GM20431 (cell line): ENCODE measurements around the gene KRTAP10-2.

Experiments
- in situ Hi-C: fragments of 300-500 bp; cut with MseI, MboI; formaldehyde crosslinking; loops from one replicate; pipeline ENCODE4 v1.15.0; 2020; ENCODE audit warnings: low sequenced_read_pairs; ENCODE audit not compliant: unreplicated experiment

Gene KRTAP10-2

DNA sequence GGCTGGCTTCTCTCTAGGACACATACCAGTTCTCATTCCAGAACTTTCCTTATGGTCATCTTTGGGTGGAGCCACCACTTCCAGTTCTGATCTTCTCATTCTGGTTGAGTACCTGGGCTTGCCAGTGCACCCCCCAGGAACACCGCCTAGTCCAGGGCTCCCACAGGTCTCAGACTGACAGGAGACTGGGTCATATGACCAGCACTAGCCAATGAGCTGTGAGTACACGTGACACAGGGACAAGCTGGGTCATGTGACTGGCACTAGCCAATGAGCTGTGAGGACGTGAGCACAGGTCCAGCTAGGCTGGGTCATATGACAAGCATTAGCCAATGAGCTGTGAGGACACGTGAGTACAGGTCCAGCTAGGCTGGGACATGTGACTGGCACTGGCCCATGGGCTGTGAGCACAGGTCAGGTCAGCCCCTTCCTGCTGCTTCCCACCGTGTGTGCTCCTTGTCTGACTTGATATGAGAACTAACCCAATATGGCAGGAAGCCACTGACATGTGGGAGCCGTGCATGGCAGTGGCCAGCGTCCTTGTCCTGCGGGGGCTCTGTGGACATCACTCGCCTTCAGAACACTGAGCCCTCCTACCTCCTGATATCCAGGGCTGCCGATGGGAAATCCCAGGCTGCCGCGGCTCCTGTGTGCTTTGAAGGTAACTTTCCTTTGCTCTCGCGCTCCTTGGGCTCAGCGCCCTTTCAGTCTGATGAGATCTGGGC, 34.0 kb downstream of the KRTAP10-2 start:
- in situ Hi-C loops, result loop anchor here (10.0 kb wide), 1 partner anchor 277 kb away; no protein-coding TSS in a partner anchor

DNA sequence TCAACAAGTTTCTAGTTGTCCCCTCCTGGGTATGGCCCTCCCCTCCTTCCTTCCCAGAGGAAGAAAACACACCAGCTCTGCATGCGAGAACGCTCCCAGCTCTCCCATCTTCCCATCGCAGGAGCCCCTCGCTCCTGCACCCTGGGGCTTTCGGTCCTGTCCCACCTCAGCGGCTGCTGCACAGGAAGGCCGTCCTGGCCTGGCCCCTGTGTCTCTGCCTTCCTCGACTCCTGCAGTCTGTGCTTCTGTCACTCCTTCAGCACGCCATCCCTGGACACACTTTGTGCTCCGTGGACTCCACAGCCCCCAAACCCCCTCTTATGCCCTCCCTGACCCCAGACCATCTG, 34.5 kb downstream of the KRTAP10-2 start:
- in situ Hi-C loops, result loop anchor here (10.0 kb wide), 1 partner anchor 278 kb away; no protein-coding TSS in a partner anchor

DNA sequence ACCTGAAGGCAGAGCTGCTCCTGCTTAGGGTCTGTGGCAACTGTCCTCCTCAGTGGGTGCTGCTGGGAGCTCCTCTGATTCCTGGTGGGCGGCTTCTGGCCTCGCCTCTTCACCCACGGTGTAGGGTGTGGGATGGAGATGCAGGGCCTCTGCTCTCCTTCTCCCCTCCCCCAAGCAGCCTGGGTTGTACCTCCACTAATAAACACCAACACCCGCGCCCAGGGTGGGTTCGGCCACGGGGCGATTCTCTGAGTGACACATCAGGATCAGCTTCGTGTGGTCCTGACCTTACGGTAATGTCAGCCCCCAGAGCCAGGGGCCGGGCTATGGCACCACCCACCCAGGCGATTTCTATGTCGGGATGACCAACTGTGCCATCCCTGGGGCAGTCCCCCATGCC, 35.0 kb downstream of the KRTAP10-2 start:
- in situ Hi-C loops, result loop anchor here (10.0 kb wide), 1 partner anchor 278 kb away; no protein-coding TSS in a partner anchor

DNA sequence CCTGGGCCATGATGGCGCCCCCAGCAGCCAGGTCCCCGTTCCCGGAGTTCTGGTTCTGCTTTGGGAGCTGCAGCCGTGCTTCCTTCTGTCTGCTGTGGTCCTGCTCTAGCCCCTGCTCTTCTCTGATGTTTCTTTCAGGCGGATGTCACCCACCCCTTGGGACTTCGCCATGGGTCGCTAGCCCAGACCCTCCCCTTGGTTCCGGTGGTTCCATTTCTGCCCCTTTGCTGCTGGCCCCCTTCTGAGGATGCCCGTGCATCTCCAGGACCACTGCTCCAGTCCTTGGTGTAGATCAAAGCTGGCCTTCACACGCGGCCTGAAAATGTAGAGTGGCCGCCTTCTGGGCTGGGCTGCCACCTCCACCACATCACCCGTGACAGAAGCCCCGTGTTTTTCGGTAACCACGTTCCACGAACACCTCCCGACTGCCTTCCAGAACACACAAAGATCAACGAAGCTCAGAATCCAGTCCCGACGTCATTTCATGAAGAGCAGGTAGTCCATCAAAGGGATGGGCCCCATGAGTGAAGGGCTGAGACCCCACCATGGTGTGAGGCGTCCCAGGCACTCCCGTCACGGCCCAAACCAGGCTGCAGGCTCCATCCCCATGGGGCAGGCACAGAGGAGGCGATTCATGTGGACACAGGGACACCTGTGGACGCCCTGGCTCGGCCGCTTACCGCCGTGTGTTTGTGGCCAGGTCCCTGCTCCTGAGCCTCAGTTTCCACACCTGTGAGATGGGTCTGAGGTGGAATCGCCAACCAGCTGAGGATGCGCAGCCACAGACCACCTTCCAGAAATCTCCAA, 35.7 kb downstream of the KRTAP10-2 start:
- in situ Hi-C loops, result loop anchor here (10.0 kb wide), 1 partner anchor 279 kb away; no protein-coding TSS in a partner anchor

DNA sequence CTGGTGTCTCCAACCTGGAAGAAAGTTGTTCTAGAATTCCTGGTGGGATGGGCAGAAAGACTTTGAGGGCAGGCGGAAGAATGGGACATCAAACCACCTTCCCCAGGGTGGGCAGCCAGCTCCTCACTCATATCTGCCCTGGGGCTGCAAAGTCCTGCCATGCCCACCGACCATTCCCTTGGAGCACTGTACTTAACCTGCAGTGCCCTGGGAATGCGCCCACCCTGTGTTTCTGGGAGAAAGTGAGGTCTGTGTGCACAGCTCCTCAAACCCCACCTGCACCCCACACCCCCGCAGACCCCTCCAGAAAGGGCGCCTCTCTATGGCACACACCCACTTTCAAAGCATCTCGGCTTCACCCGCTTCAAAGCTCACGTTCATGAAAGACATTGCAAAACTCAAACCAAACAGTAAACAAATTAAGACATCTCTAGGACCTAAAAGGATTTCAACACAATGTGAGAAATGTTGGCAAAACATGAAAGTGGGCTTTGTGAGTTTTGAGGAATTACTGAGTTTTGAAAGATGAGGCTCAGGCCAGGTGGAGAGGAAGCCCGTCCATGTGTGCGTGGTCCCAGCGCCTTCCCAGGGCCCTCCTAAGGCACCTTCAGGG, 36.5 kb downstream of the KRTAP10-2 start:
- in situ Hi-C loops, result loop anchor here (10.0 kb wide), 1 partner anchor 280 kb away; no protein-coding TSS in a partner anchor

DNA sequence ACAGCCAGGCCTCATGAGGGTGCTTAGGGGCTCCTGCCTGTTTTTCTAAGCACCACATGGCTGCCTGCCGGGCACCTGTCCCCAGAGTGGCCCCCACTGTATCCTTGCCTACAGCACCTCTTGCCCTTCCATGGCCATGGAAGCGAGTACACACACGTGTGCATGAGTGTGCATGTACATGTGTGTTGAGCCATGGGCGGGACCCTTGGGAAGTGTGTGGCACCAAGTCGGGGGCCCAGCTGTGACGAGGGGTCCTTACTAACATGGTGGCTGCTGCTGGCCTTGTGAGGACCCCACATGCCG, 37.1 kb downstream of the KRTAP10-2 start:
- in situ Hi-C loops, result loop anchor here (10.0 kb wide), 1 partner anchor 281 kb away; no protein-coding TSS in a partner anchor

DNA sequence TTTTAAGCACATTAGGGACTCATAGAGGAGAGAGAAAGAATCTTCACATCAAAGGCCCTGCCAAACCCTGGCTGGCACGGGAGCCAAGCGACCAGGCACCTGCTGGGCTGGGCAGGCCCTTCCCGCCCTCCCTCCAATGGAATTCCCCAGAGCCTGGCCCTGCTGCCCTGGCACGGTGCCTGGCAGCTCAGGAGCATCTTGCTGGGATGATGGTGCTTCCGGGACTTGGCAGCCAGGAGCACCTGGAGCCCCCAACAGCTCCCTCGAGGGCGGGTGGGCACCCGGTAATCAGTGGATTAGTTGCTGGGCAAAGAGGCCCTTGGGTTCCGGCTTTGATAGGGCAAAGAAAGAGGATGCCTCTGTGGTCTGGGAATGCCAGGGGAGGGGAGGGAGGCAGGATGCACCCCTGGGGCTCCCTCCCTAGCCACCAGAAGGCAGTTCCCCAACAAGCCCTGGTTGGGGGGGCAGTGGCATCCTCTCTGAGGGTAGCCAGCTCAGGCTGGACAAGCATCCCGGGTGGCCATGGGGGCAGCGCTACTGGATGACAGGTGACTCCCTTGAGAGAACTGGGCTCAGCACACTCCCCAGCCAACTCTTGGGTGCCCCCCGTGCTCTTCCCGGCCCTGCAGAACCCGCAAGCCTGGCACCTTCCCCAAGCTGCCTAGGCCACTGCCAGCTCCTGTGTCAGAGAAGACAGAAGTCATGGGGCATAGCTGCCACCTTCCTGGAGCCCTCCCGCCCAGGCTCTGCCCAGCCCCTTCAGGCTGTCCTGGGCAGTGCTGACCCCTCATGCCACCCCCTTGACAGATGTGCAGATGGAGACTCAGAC, 37.7 kb downstream of the KRTAP10-2 start:
- in situ Hi-C loops, result loop anchor here (10.0 kb wide), 1 partner anchor 281 kb away; no protein-coding TSS in a partner anchor

DNA sequence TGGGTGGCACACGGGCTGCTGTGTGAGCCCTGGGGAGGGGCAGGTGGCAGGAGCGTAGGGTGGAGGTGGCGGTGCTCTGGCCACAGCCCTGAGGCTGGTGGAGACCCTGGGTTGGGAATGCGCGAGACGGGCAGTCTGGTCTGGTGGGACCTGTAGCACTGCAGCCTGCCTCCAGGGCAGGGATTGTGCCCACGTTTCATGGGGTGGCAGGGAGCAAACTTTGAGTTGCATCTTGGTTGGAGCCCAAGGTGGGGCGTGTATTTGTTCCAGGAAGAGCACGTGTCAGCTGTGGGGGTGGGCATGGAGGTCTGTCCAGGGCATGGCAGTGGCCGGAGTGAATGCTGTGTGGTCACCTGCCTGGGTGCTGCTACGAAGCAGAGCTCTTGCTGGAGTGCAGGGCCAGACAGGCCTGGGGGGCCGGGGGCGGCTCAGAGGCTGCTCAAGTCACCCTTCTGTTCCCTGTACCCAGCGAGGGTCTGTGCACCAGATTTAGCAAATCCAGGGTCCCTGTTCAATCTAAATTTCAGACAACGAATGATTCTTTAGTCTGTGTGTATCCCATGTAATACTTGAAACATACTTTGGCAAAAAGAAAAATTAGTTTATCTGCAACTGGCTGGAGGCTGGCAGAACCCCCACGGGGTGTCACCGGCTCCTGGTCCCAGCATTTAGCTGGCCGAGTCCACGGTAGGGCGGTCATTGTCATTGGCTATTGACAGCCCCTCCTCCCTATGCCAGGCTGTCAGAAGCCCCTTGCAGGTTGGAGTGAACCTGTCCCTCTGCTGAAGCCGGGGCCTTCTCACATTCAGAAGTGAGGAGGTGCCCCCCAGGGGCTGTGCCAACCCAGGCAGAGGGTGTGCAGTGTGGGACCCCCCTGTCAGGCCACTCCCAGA, 38.6 kb downstream of the KRTAP10-2 start:
- in situ Hi-C loops, result loop anchor here (10.0 kb wide), 1 partner anchor 282 kb away; no protein-coding TSS in a partner anchor

DNA sequence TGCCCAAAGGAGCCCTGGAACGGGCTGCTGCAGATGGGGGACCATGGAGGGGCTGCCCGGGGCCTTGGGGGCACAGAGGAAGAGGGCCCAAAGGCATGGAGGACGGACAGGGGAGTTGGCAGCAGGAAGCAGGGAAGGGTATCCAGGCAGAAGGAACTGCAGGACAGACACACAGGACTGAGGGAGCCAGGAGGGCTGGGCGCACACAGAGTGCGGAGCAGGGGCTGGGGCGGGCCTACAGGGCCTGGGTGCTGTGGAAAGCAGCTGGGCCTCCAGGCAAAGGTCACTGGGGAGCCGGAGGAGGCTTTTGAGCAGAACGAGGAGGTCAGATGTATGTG, 39.4 kb downstream of the KRTAP10-2 start:
- in situ Hi-C loops, result loop anchor here (10.0 kb wide), 1 partner anchor 283 kb away; no protein-coding TSS in a partner anchor

DNA sequence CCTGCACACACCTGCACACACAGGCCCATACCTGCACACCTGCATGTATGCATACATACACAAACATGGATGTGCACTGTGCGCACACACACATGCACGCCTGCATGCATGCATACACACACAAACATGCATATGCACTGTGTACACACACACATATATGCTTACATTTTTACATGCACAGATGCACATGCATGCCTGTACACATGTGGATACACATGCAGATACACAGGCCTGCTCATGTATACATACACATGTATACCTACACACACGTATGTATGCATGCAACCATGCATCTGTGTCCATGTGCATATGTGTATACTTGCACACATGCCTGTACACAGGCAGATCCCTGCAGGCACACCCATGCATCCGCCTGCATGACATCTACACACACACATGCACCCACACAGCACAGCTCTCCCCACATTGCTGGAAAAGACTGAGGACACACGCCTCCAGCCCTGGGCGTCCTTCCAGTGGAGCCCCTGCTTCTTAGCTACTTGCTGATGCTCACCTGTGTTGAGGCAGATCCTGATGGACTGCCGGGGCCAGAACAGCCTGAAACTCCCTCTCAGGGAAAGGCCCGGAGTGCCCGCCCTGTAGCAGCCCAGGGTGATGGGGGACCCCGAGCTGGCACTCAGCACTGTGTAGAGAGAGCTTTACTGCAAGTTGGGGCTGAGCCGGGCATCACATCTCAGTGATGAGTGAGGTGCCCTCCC, 39.9 kb downstream of the KRTAP10-2 start:
- in situ Hi-C loops, result loop anchor here (10.0 kb wide), 1 partner anchor 283 kb away; no protein-coding TSS in a partner anchor

DNA sequence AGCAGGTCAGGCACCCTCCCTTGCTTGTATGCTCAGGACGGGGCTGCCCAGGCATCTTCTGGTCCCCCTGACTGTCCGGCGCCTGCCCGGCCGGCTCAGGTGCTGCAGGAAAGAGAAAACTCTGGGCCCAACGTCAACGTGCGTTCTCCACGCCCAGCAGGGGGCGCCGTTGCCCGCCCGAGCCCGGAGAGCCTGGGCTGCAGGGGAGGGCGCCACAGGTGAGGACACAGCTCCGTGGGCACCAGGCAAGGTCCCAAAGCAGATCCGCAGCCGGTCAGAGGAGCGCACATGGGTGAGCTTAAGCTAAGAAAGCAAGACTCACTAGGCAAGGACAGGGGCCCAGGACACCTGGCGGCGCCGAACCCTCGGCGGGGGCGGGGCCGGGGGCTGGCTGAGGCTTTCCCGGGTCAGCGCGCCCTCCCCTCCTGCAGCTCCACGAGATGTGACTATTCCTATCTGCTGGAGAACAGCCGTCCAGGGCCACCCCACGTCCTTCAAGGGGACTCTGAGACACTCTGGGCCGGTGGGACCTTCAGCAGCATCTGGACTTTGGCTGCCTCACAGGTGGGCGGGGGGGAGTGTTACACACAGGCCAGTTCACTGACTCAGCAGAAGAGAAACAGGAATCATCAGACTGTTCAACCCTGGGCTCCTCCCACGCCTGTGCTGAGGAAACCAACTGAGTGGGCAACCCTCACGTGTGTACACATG, 40.6 kb downstream of the KRTAP10-2 start:
- in situ Hi-C loops, result loop anchor here (10.0 kb wide), 1 partner anchor 284 kb away; no protein-coding TSS in a partner anchor

DNA sequence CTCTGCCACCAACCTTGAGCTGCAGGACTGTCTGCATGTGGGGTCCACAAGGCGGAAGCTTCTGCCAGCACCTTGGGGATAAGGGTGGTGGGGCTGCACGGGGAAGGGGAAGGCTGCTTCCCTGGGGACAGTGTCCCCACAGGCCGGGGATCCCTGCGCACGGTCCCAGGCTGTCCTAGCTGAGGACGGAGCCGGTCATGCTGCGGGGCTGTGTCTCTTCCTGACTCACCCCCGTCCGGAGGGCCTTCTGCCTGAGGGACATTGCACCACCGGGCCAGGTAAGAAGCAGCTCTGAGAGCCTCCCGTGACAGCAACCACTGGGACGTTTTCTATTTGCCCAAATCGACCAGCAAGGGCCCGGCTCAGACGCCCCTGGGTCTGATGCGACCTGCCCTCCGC, 41.2 kb downstream of the KRTAP10-2 start:
- in situ Hi-C loops, result loop anchor here (10.0 kb wide), 1 partner anchor 285 kb away; no protein-coding TSS in a partner anchor

DNA sequence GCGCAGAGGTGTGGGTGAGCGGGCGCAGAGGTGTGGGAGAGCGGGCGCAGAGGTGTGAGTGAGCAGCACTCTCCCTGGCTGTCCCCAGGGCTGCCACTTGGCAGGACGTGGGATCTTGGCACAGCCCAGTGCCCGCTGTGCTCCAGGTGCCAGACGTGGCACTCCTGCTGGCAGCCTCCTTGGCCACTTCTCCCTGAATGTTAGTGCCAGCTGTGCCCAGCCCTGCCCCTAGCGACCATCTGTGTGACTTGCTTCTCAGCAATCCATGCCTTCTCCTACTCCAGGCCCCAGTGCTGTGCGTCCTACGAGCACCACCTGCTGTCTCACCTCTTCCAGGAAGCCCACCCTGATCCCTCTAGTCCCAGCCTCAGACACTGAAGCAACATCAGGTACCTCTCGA, 41.8 kb downstream of the KRTAP10-2 start:
- in situ Hi-C loops, result no loop called here

DNA sequence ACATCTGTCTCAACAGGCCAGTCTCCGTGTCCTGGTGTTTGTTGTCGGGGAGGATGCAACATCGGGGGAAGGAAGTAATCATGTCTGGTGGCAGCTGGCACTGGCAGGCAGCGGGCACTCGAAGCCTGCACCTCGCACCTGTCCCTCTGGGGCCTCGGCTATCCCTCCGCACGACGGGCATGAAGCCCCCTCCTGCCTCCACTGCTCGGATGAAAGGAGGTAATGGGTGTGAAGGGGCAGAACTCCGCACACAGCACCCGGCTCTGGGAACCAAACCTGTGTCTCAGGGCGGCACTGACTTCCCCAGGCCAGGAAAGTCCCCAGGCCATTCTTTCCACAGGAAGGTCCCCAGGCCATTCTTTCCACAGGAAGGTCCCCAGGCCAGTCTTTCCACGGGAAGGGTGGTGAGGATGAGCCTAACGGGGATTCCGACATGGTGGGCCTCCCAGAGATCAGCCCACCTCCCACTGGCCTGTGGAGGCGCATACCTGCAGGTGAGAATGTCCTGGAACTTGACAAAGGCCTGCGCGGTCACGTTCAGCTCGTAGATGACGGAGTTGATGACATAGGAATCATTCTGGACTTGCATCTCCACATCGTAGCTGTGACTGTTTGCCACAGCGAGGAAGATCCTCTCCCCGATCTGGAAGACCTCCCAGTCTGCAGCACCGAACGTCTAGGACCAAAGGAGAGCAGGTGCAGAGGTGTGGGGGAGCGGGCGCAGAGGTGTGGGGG, 42.4 kb downstream of the KRTAP10-2 start:
- in situ Hi-C loops, result no loop called here

DNA sequence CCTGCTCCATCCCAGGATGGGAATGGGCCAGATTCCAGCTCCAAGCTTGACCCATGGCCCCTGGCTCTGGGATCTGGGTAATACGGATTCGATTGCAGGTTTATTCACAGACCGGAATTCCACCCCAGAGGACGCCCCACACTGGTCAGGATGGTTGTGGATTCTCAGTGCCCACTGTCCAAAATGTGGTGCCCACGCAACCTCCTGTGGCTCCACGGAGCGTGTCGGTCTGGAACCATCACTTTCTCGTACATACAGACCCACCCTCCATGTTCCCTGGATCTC, 42.9 kb downstream of the KRTAP10-2 start:
- in situ Hi-C loops, result no loop called here

DNA sequence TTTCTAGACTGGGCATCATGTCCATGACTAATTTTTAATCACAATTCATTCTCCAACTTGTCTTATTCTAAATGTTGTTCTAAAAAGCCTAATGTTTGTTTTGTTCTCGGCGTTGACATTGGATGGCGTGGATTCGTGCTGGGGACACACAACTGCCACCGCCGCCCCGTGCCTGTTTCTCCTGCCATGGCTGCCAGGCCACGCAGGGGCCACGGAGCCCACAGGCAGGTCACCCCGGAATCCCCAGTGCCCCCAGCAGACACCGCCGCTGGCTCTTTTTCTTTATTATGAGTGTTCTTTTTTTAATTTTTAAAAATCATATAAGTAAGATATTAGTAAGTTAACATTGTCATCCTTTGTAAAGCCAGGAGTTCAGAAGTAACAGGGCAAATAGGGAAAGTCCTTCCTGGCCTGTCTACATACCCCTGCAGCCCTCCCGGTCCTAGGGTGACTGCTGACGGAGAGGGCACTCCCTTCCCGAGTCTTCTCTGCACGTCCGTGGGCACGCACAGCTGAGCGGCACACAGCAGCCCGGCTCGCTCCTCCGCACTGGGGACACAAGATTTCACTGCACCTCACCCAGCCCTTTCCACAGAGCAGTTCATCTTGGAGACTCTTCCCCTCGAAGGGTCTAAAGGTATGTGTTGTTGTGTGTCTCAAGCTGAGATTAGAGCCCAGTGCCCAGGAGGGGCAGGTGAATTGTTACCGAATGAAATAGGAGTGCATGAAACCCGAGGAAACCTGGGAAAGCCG, 43.5 kb downstream of the KRTAP10-2 start:
- in situ Hi-C loops, result no loop called here
